ENCODE measurements around the gene STPG1.

Gene STPG1

DNA sequence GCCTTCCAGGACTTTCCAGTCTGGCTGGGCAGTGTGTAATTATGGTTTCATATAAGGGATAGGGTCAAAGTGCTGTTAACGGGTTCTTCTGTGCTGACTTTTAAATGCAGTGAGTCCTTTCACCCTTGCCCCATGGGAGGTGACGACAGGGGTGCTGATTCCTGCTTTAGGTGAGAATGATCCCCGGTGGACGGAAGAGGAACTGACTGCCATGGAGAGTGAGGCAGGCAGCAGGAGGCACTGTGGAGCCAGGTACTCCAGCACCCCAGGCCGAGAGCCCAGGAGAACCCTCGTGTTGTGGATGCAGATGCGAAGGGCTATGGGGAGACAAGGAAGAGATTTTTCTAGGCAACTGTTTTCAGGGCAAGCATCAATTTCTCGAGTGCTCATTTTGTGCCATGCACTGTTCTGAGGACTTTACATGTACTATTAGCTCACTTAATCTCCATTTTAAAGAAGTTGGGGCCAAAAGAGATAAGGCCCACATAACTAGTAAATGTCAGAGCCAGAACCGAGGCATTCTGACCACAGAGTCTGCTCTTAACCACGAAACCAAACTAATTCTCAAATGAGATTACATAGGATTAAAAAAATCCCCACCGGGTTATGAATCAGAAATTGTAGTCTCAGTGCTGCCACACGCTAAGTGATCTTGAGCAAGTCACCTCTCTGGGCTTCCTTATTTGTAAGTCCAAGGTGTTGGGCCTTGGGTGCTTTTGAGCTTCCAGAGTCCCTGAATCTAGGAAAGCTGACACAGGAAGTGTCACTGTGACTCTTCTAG, 28.2 kb downstream of the STPG1 start:
- Histone ChIP-seq H3K4me3 (ENCODE audit: extremely low read depth, insufficient read depth, low read length, poor library complexity, severe bottlenecking) (no peak overlapping the region), H3K4me1 (ENCODE audit: control insufficient read depth, insufficient read depth, low read length, poor library complexity, severe bottlenecking) (peaks cover 14% of the 10 kb centered on the region), H3K27ac (ENCODE audit: low read depth, low read length, severe bottlenecking) (no peak overlapping the region), H3K9me3 (ENCODE audit: control insufficient read depth, low read length) (no peaks in the 10 kb centered on the region), H3K36me3 (ENCODE audit: control insufficient read depth, insufficient read depth, low read length) (peaks cover 6% of the 10 kb centered on the region)
- 84 to 90% methylated on average over 11 of the region's 12 CpGs for WGBS, 2 experiments (ENCODE audit: insufficient coverage in 2 of 2)

DNA sequence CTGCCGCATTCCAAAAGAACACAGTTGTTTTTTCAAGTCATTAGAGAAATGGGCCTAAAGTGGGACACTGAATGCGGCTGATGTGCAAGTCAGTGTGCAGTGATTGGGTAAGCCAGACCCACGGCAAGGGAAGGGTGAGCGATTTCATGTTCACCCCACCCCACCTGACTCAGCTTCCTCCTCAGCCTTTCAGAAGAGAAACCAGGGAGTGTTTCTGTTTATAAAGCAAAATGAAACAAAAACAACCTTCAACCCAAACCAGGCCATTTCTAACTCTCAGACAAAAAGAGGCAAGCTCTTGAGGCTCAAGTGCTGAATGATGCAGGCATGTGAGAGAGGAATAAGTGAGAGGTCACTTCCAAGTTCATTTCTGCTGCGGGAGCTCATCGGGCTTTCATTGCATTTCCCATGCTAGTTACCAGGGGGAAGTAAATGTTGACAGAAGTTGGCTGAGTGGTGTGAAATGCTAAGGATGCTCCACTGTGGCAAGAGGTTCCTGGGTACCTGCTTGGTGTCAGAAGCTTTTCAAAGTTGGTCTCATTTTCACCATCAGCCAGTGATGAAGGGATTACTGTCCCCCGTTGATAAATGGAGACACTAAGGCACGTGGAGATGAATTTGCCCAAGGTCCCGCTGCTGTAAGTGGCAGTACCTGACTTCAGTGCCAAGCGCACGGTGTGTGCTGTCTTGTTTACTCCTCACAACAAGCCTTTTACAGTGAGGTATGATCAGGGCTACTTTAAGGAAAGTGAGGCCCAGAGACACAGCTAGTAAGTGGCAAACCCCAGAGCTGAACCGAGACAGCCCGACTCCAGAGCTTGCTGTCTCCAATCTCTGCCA, 29.1 kb downstream of the STPG1 start:
- Histone ChIP-seq H3K27ac (ENCODE audit: low read depth, low read length, severe bottlenecking) (peak overlapping the region; percentile 2), H3K36me3 (ENCODE audit: control insufficient read depth, insufficient read depth, low read length) (peaks cover 6% of the 10 kb centered on the region), H3K4me3 (ENCODE audit: extremely low read depth, insufficient read depth, low read length, poor library complexity, severe bottlenecking) (no peak overlapping the region), H3K9me3 (ENCODE audit: control insufficient read depth, low read length) (no peaks in the 10 kb centered on the region), H3K4me1 (ENCODE audit: control insufficient read depth, insufficient read depth, low read length, poor library complexity, severe bottlenecking) (peaks cover 14% of the 10 kb centered on the region)
- 94 to 100% methylated on average over 8 of the region's 13 CpGs for WGBS, 2 experiments (ENCODE audit: insufficient coverage in 2 of 2)

DNA sequence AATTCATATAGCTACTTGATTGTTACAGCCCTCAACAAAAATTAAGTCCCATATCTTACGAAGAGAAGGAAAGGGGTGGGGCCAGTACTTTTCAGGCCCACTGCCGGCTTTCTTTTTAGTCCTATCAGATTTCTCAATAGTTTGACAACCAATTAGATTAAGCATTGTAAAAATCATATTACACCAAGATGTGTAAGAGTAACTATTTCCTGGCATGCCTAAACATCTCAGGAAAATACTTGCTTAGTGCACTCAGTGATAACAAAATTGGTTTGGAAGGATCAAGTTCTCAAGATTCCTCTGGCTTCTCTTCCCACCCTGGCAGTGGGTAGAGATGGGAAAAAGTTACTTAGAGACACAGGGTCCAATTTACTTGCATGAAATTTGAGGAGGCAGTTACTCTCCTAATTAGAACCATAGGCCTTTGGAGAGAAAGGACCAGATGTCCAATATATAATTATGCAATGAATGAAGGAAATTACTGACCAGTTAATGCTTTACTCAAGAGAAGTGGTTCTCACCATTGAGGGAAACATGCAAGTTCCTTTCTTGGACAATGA, 30.1 kb downstream of the STPG1 start:
- H3K4me1 ChIP-seq (ENCODE audit: control insufficient read depth, insufficient read depth, low read length, poor library complexity, severe bottlenecking), result peaks cover 14% of the 10 kb centered on the region
- H3K4me3 ChIP-seq (ENCODE audit: extremely low read depth, insufficient read depth, low read length, poor library complexity, severe bottlenecking), result no peak overlapping the region
- no peaks in the 10 kb centered on the region for H3K9me3 ChIP-seq (ENCODE audit: control insufficient read depth, low read length)
- no peak overlapping the region for H3K27ac ChIP-seq (ENCODE audit: low read depth, low read length, severe bottlenecking)
- no peaks in the 10 kb centered on the region for H3K36me3 ChIP-seq (ENCODE audit: control insufficient read depth, insufficient read depth, low read length)
- 100% methylated on average over 1 of the region's 2 CpGs; no CpG with 5 or more reads in 1 of the 2 experiments for WGBS, 2 experiments (ENCODE audit: insufficient coverage in 2 of 2)

DNA sequence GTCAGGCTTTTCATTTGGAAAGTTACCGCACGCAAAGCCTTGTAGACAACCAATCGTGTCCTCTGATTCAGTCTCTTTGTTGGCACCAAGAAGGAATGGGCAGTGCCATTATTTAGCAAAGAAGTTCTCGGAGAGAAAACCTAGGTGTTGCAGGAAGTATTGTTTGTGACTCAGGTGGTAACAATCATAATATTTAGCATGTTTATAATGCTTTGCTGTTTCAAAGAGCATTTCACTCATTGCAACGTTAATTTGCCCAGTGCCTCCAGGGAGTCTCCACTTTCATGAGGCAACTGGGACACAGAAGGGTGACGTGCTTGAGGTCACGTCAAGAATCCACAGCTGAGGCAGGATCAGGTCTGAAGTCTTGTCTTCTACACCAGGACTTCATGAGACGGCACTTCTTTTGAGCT, 31.4 kb downstream of the STPG1 start:
- WGBS, 2 experiments (ENCODE audit: insufficient coverage in 2 of 2), result 91 to 99% methylated on average over 7 to 8 of the region's 8 CpGs
- Histone ChIP-seq H3K36me3 (ENCODE audit: control insufficient read depth, insufficient read depth, low read length) (no peaks in the 10 kb centered on the region), H3K27ac (ENCODE audit: low read depth, low read length, severe bottlenecking) (no peak overlapping the region), H3K4me1 (ENCODE audit: control insufficient read depth, insufficient read depth, low read length, poor library complexity, severe bottlenecking) (peaks cover 14% of the 10 kb centered on the region), H3K4me3 (ENCODE audit: extremely low read depth, insufficient read depth, low read length, poor library complexity, severe bottlenecking) (no peak overlapping the region), H3K9me3 (ENCODE audit: control insufficient read depth, low read length) (no peaks in the 10 kb centered on the region)

DNA sequence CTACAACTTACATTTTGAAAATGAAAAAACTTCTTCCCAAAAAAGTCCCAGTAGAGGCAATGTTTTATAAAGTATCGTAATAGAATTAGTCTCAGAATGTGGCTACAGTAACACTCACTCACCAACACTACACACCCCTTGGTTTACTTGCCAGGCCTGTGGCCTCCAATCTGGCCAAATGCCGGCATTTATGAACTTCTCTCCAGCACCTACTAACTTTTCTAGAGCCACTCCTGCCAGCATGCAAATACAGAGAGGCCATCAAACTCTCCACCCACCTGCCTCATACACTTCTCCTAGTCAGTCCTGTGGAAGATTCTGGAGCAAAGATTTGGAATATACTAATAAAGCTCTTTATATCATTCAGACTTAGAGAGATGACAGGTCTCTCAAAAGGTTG, 32.3 kb downstream of the STPG1 start:
- no peak overlapping the region for H3K27ac ChIP-seq (ENCODE audit: low read depth, low read length, severe bottlenecking)
- no peaks in the 10 kb centered on the region for H3K9me3 ChIP-seq (ENCODE audit: control insufficient read depth, low read length)
- no CpG with 5 or more reads among the region's 2 CpGs for WGBS, 2 experiments (ENCODE audit: insufficient coverage in 2 of 2)
- H3K4me1 ChIP-seq (ENCODE audit: control insufficient read depth, insufficient read depth, low read length, poor library complexity, severe bottlenecking), result peaks cover 14% of the 10 kb centered on the region
- H3K4me3 ChIP-seq (ENCODE audit: extremely low read depth, insufficient read depth, low read length, poor library complexity, severe bottlenecking), result no peak overlapping the region
- H3K36me3 ChIP-seq (ENCODE audit: control insufficient read depth, insufficient read depth, low read length), result no peaks in the 10 kb centered on the region

DNA sequence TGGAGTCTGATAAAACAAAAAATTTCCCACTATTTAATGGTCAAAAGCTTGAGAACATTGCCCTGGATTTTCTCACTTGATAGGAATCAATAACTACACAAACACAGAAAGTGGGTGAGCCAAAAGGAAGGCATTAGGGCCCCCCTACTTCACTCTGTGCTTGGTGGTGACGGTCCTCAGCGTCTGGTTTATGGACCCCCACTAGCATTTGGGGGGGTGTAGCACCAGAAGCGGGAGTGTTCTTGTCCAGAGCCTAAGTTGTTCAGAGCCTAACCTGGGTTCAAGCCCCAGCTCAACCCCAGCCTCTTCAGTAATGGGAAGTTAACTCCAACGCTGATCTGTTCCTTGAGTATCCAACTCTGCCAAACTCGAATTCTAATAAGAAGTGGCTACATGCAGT, 33.1 kb downstream of the STPG1 start:
- 96 to 97% methylated on average over 3 to 5 of the region's 5 CpGs for WGBS, 2 experiments (ENCODE audit: insufficient coverage in 2 of 2)

DNA sequence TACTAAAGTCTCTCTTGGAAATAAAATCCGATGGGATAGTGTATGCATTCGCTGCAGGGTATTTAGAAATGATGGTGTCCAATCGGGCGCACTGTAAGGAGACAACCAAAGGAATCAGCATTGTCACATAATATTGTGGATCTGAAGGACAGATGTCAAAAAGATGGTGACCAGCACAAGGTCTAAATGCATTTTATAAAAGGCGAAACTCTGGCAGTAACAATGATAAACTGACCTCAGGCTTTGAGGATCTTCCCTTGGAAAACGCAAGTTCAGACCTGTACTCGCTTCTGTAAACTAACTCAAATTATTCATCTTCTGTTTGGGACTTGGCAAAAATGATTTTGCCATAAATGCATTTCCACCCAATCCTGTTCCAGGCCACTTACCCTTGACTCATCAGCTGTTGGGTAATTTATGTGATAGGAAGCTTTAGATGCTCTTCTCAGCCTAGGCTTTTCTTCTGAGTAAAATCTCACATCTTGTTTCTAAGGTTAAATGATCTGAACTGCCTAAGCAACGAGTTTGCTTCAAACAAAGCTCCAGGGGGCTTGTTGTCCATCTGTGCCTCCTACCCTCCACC, 33.8 kb downstream of the STPG1 start:
- H3K36me3 ChIP-seq (ENCODE audit: control insufficient read depth, insufficient read depth, low read length), result no peaks in the 10 kb centered on the region
- 87 to 92% methylated on average over 8 of the region's 8 CpGs for WGBS, 2 experiments (ENCODE audit: insufficient coverage in 2 of 2)
- no peak overlapping the region for H3K4me3 ChIP-seq (ENCODE audit: extremely low read depth, insufficient read depth, low read length, poor library complexity, severe bottlenecking)
- H3K27ac ChIP-seq (ENCODE audit: low read depth, low read length, severe bottlenecking), result no peak overlapping the region
- H3K4me1 ChIP-seq (ENCODE audit: control insufficient read depth, insufficient read depth, low read length, poor library complexity, severe bottlenecking), result peaks cover 18% of the 10 kb centered on the region
- H3K9me3 ChIP-seq (ENCODE audit: control insufficient read depth, low read length), result no peaks in the 10 kb centered on the region

More for the DNA sequence above, 33.1 kb downstream of the STPG1 start:
- no peaks in the 10 kb centered on the region for H3K9me3 ChIP-seq (ENCODE audit: control insufficient read depth, low read length)
- no peak overlapping the region for H3K27ac ChIP-seq (ENCODE audit: low read depth, low read length, severe bottlenecking)
- peaks cover 17% of the 10 kb centered on the region for H3K4me1 ChIP-seq (ENCODE audit: control insufficient read depth, insufficient read depth, low read length, poor library complexity, severe bottlenecking)
- no peak overlapping the region for H3K4me3 ChIP-seq (ENCODE audit: extremely low read depth, insufficient read depth, low read length, poor library complexity, severe bottlenecking)
- H3K36me3 ChIP-seq (ENCODE audit: control insufficient read depth, insufficient read depth, low read length), result no peaks in the 10 kb centered on the region

DNA sequence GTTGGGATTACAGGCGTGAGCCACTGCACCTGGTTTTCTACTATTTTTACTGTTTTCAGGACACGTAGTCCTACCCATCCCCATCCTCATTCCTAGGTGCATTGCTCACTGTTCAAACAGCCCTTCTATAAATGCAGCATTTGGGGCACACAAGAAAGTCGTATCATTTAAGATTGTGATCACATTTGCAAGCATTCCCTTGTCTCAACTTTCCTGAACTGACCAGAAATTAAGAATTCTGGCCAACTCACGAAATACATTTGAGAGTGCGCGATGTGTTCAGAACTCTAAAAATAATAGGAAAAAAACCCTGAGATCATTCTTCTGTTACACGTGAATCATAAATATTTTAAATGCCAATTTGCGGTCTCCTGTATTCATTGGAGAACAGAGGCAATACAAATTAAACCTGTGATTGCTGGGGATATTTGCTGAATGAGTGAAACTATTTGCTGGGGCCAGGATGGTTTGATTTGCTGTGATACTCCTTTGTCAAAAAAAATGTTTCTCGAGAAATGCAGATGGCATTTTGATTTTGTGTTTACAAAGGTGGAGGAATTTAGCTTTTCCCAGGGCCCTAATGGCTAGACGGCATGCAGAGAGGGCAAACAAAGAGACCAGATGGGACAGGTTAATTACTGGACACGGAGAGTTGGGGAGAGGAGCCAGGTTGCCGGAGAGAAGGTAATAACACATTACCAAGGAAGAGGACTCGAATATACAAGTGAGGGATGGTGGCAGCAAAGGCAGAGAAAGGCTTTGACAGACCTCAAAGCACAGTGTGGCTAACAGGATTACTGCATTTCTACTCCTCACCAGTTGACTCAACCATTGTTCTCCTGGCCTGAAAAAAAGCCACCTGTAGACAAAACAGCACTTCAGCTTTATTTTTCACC, 38.4 kb downstream of the STPG1 start:
- H3K36me3 ChIP-seq (ENCODE audit: control insufficient read depth, insufficient read depth, low read length), result no peaks in the 10 kb centered on the region
- H3K9me3 ChIP-seq (ENCODE audit: control insufficient read depth, low read length), result no peaks in the 10 kb centered on the region
- WGBS, 2 experiments (ENCODE audit: insufficient coverage in 2 of 2), result 72 to 78% methylated on average over 12 to 13 of the region's 13 CpGs
- H3K4me3 ChIP-seq (ENCODE audit: extremely low read depth, insufficient read depth, low read length, poor library complexity, severe bottlenecking), result no peak overlapping the region
- H3K4me1 ChIP-seq (ENCODE audit: control insufficient read depth, insufficient read depth, low read length, poor library complexity, severe bottlenecking), result peaks cover 3% of the 10 kb centered on the region
- H3K27ac ChIP-seq (ENCODE audit: low read depth, low read length, severe bottlenecking), result no peak overlapping the region

DNA sequence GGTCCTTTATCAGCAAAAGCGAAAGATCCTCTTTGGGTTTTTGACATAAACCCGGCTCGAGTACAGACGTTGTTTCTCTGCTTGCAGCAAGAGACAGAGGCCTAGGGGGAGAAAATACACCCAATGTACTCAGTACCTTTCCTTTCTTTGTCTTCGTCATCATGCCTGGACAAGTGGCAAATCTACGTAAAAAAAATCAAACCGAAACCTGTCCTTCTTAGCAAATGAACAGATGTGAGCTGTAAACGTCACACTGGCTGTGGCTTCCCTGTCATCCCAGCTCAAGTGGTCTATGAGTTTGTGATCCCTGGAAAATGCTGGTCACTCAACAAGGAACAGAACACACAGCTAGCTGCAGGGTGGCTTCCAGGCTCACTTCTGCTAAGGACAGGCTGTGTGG, 39.9 kb downstream of the STPG1 start:
- Histone ChIP-seq H3K27ac (ENCODE audit: low read depth, low read length, severe bottlenecking) (no peak overlapping the region), H3K4me1 (ENCODE audit: control insufficient read depth, insufficient read depth, low read length, poor library complexity, severe bottlenecking) (peaks cover 3% of the 10 kb centered on the region)
- 91 to 95% methylated on average over 5 to 8 of the region's 8 CpGs for WGBS, 2 experiments (ENCODE audit: insufficient coverage in 2 of 2)

DNA sequence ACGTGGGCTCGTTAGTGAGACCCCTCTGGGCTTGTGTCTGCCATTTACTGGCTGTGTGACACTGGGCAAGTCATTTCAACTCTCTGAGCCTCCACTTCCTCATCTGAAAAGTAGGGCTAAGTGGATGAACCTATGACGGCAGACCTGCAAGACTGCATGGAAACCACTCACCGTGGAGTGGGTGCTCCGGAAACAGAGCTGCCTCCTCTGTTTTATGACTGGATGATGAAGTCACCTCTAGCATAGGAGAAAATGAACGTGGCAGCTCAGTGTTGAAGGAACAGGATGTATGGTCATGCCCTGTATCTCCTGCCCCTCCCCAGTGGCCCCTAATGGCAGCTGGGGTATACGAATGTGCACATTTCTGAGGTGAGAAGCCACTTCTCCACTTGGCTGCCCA, 40.5 kb downstream of the STPG1 start:
- H3K27ac ChIP-seq (ENCODE audit: low read depth, low read length, severe bottlenecking), result no peak overlapping the region
- WGBS, 2 experiments (ENCODE audit: insufficient coverage in 2 of 2), result 91 to 98% methylated on average over 5 to 7 of the region's 7 CpGs
- H3K4me3 ChIP-seq (ENCODE audit: extremely low read depth, insufficient read depth, low read length, poor library complexity, severe bottlenecking), result no peak overlapping the region
- peaks cover 3% of the 10 kb centered on the region for H3K4me1 ChIP-seq (ENCODE audit: control insufficient read depth, insufficient read depth, low read length, poor library complexity, severe bottlenecking)
- no peaks in the 10 kb centered on the region for H3K36me3 ChIP-seq (ENCODE audit: control insufficient read depth, insufficient read depth, low read length)
- no peaks in the 10 kb centered on the region for H3K9me3 ChIP-seq (ENCODE audit: control insufficient read depth, low read length)

More for the DNA sequence above, 39.9 kb downstream of the STPG1 start:
- no peaks in the 10 kb centered on the region for H3K36me3 ChIP-seq (ENCODE audit: control insufficient read depth, insufficient read depth, low read length)
- no peak overlapping the region for H3K4me3 ChIP-seq (ENCODE audit: extremely low read depth, insufficient read depth, low read length, poor library complexity, severe bottlenecking)
- no peaks in the 10 kb centered on the region for H3K9me3 ChIP-seq (ENCODE audit: control insufficient read depth, low read length)

All from mesodermal cell (in vitro differentiated cells).